22Rv1 (cell line): ENCODE data around the gene SS18L1.

Experiments
- CTCF ChIP-seq: fragments of 450-650 bp; IDR thresholded peaks from 2 replicates; pipeline ENCODE4 v1.5.1; 2017; ENCODE audit warnings: mild to moderate bottlenecking
- ZFX ChIP-seq: fragments of 450-650 bp; IDR thresholded peaks from 2 replicates; pipeline ENCODE4 v1.6.1; 2017; ENCODE audit warnings: antibody characterized with exemption, borderline replicate concordance

DNA sequence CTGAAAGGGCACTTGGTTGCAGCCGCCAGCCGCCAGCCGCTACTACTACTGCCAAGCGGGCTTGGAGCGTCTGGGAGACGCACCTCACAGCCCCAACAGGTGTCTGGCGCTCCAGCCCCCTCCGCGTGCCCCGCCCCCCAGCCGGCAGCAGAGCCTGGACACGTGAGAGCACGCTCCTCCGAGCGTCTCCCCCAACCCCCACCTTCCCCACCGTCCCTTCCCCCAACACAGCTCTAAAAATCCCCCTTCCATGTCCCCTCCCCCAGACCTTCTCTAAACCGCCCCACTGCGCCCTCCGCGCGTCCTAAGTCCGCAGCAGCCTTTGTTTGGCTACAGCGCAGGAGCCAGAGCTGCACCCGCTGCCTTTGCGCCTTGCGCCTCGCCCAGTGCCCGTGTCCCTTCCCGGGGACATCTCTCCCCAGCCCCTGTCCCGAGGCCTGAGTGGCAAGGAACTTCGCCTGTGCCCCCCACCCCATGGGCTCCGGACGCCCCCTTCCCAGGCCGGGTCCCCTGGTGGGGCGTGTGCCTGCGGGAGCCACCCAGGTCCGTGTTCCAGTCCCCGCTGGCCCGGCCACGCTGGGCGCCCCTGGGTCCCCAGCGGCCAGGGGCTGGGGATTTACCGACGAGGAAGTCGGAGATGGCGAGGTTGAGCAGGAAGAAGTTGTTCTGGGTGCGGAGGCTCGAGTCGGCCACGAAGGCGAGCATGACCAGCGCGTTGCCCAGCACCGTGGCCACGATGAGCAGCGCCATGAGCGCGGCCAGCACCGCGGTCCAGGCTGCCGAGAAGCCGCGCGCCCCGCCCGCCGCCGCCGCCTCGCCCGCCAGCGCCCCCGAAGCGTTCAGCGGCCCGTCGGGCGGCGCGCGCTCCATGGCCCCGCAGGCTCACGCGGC is 75.8 kb downstream of the SS18L1 start:
- no peak for TF ChIP-seq CTCF
- TF ChIP-seq ZFX = no peak
